NCI-H2196 (cell line): ENCODE data around the gene KIAA0586.
"Not testable (repeated sequence)": the region's sequence is repeated elsewhere in the genome, so short reads cannot be mapped to it uniquely, and the experiment has no call there.

ENCODE experiments used
- DNase-seq: peaks from one replicate; lab custom pipeline; 2025; ENCODE audit not compliant: unreplicated experiment; lab: John Stamatoyannopoulos, UW

The KIAA0586 gene

GRCh38 chr14:58543253-58543652 lies 115.7 kb downstream of the KIAA0586 start:
- DNase-seq, result no peak

DNA sequence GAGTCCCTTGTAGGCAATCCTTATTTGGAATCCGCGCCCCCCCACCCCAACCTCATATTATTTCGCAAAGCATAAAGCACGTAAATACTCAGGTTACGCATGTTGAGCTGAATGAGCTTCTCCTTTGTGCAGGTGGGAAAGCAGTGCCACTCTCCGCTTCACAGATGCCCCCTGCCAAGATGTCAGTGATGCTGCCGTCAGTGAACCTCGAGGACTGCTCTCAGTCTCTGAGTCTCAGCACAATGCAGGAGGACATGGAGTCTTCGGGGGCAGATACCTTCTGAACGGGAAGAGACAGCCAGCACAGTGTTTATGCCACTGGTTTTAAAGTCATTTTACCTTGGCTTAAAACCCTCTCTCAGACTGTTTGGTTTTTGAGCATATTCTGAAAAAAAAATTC lies 120.1 kb downstream of the KIAA0586 start:
- no peak for DNase-seq

DNA sequence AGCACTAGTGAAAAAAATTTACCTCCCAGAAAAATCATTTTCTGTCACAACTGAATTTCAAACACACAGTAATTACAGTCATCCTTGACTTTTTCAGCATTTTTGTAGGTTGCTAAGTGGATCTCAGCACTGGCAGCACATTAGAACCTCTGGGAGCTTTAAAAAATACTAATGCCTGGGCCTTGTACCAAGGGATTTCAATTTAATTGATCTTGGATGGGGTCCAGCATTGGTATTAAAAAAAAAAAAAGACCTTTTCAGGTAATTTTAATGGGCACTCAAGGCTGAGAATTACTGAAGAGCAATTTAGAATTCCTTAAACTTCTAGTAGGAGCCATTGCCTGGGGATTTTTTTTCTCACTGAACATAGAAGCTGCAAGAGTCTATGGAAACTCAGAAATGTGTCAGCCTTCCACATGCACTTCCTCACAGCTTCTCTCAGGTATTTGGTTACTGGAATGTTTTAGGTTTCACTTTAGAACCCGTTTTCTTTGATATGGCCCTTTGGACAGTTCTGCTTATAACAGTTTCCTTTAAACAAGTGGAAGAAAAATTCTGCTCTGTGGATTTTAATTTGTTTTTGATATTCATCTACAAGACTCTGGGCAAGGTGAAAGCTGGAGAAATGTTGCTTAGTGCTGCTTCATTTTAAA lies 121.7 kb downstream of the KIAA0586 start:
- no peak for DNase-seq

- DNase-seq, result no peak
Measured at GRCh38 chr14:58553959-58554358, 126.4 kb downstream of the KIAA0586 start.

DNA sequence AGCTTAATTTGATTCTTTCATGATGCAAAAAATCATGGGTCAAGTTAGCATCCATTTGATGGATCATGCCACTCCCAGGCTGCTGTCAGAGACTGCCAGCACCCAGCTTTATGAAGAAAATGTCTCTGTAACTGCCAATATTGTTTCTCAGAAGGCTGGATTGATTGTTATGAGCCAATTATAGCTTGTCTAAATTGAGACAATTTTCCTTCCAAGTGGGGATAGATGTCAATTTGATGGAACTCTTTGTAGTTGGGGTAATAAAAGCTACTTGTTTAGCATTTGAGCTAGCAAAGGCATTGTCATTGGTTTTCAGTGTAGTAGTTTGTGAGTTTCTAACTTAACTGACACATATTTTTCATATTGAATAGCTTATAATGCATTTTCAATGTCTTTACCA lies 128.1 kb downstream of the KIAA0586 start:
- DNase-seq, result no peak

DNA sequence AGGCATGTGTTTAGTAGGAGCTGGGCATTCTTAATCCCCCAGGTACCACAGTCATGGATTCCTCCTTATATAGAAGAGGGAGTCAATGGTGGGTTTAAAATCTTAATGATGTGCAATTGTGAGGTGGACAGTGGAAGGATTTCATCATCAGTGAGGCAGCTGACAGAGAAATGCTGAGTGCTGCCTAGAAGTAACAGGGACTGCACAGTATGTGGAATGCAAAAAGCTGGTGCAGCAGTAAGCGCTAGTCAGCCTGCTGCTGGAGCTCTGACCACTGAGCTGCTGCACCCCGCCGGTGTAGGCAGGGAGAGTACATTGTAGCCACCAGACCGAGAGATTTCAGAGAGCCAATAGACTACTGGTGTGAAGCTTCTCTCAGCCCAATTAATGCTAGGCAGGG lies 129.7 kb downstream of the KIAA0586 start:
- DNase-seq, result no peak

DNA sequence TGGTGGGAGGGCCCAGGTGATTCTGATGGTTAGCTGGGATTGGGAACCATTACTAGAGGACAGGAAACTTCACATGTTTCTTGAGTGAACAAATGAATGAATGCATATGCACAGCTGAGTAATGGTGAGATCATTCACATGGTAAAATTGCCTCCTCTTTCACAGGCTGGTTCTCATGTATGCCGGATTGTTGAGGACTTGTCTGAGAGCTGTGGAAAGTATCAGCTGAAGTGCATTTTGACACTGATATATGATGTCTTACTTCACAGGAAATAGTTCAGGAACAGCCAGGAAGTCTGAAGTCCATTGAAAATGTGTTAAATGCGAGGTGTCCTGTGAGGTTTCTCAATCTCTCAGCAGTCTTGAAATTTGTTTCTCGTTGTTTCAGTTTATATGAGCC lies 132.7 kb downstream of the KIAA0586 start:
- no peak for DNase-seq

DNA sequence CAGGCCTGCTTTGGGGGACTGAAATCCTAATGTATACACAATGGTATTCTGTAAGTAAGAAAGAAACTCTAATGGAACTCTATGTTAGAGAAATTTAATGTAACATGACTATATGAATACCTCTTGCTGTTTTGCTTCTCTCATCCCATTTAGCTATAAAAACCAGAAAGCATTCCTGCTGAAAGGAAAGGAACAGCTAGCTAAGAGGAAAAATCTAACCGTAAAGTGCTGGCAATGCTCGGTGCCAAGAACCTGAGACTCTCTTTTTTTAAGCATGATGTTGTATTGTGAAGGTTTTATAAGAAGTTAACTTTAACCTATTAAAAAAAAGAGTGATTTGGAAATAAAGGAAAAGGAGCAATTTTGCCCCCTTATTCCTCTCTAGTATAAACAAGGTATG lies 134.6 kb downstream of the KIAA0586 start:
- no peak for DNase-seq

- no peak for DNase-seq
Measured at GRCh38 chr14:58563978-58564377, 136.5 kb downstream of the KIAA0586 start.

- no peak for DNase-seq
Measured at GRCh38 chr14:58565832-58566231, 138.3 kb downstream of the KIAA0586 start.

GRCh38 chr14:58566979-58567378 lies 139.5 kb downstream of the KIAA0586 start:
- DNase-seq, result no peak

GRCh38 chr14:58568322-58568721 lies 140.8 kb downstream of the KIAA0586 start:
- DNase-seq, result no peak

DNA sequence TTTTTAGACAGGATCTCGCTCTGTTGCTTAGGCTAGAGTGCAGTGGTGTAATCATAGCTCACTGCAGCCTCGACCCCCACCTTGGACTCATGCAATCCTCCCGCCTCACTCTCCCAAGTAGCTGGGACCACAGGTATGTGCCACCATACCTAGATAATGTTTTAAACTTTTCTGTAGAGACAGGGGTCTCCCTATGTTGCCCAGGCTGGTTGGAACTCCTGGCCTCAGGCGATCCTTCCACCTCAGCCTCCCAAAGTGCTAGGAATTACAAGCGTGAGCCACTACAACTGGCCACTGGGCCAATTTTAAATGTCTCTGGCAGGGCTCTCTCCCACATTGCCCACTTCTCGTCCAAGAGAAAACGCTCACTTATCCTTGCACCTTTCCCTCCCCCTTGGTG lies 143.7 kb downstream of the KIAA0586 start:
- DNase-seq, result no peak

GRCh38 chr14:58571769-58572472 lies 144.4 kb downstream of the KIAA0586 start:
- DNase-seq, result no peak

GRCh38 chr14:58572473-58572853 lies 144.9 kb downstream of the KIAA0586 start:
- no peak for DNase-seq

DNA sequence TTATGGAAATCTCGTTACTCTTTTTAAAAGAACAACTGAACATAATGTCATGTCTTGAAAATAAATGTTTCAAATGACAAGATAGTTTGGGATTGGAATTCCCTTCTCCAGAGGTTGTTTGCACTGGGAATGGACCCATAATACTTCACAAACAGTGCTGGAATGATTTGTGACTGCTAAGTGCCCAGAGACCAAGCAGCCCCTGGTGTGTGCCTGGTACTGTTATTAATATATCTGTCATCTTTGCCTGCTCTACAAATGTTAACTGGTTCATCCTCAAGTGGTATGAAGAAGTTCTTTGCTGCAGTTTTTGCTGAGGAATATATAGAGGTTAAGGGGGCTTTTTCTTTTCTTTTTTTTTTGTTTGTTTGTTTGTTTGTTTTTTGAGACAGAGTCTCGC lies 145.3 kb downstream of the KIAA0586 start:
- no peak for DNase-seq

DNA sequence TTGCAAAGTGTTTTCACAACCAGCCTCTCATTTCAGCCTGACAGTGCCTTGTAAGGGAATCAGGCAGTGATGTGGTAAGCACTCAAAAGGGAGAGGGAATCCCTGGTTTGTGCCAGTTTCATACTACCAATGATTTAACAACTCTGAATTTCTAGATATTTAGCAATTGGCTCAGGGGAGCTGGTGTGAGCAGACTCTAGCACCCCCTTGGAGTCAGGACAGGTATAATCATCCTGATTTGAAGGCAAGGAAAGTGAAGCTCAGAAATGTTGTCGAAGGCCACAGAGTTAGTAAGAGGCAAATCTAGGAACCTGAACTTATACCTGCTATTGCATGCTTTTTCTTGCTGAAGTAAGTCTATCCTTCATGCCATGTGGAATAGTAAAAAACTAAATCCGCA lies 147.1 kb downstream of the KIAA0586 start:
- no peak for DNase-seq

- DNase-seq, result no peak
Measured at GRCh38 chr14:58575956-58576355, 148.4 kb downstream of the KIAA0586 start.

GRCh38 chr14:58580035-58580434 lies 152.5 kb downstream of the KIAA0586 start:
- DNase-seq, result not testable (repeated sequence)

DNA sequence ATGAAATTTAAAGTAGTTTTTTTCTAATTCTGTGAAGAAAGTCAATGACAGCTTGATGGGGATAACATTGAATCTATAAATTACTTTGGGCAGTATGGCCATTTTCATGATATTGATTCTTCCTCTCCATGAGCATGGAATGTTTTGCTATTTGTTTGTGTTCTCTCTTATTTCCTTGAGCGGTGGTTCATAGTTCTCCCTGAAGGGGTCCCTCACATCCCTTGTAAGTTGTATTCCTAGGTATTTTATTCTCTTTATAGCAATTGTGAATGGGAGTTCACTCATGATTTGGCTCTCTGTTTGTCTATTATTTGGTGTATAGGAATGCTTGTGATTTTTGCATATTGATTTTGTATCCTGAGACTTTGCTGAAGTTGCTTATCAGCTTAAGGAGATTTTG lies 153.9 kb downstream of the KIAA0586 start:
- DNase-seq, result not testable (repeated sequence)

GRCh38 chr14:58584383-58584782 lies 156.9 kb downstream of the KIAA0586 start:
- no peak for DNase-seq

DNA sequence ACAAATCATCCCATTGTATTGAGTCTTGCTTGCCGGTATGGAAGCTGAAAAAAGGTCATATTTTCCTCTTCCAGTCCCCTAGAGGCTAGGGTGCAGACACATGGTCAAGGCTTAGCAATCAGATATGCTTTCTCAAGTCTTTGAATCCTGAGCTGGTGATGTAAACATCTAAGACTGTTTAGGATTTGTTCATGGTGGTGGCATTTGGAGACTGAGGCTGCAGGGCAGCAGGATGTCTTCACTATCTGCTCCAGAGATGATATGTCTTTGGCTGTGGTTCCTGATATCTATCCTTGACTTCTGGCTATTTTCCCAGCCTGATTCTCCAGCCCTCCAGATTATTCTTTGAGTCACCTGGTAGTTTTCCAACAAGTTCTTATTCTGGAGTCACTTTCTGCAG lies 159.8 kb downstream of the KIAA0586 start:
- no peak for DNase-seq

DNA sequence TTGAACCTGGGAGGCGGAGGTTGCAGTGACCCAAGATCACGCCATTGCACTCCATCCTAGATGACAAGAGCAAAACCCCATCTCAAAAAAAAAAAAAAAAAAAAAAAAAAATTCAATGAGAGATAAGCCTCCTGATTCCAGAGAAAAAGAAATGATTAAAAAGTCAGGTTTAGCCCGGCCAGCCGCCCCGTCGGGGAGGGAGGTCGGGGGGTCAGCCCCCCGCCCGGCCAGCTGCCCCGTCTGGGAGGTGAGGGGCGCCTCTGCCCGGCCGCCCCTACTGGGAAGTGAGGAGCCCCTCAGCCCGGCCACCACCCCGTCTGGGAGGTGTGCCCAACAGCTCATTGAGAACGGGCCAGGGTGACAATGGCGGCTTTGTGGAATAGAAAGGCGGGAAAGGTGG lies 160.8 kb downstream of the KIAA0586 start:
- DNase-seq, result not testable (repeated sequence)
